Suprapubic skin (tissue), 4 donors: ENCODE measurements around the gene MBL2. TPM values are rescaled to one million over a fixed set of nuclear protein-coding genes. Genes with fewer than 3 reads are reported as not detected.

Experiments used
- DNase-seq, 2 donors: peaks; one replicate each; pipeline ENCODE4 v3.0.0-alpha.2; 2019; ENCODE audit warnings: low spot score in 2 of 2
- H3K27ac ChIP-seq: fragments of 200-600 bp; sonication (generic); one replicate; pipeline ENCODE4 v1.5.1; 2019
- H3K27me3 ChIP-seq: fragments of 200-600 bp; sonication (generic); one replicate; pipeline ENCODE4 v1.5.1; 2019
- H3K36me3 ChIP-seq: fragments of 200-600 bp; sonication (generic); one replicate; pipeline ENCODE4 v1.5.1; 2019
- H3K4me1 ChIP-seq: fragments of 200-600 bp; sonication (generic); one replicate; pipeline ENCODE4 v1.5.1; 2019
- H3K4me3 ChIP-seq: fragments of 200-600 bp; sonication (generic); one replicate; pipeline ENCODE4 v1.5.1; 2019; ENCODE audit warnings: mild to moderate bottlenecking
- H3K9me3 ChIP-seq: fragments of 200-600 bp; sonication (generic); one replicate; pipeline ENCODE4 v1.5.1; 2019
- EP300 ChIP-seq: sonication (generic); formaldehyde crosslinking; IDR thresholded peaks from one replicate; pipeline ENCODE4 v1.6.1; 2017; ENCODE audit warnings: antibody characterized with exemption
- POLR2A ChIP-seq, 2 donors: fragments of 450-650 bp; IDR thresholded peaks; one replicate each; pipeline ENCODE4 v1.6.1; 2017; ENCODE audit warnings: antibody characterized with exemption in 2 of 2, mild to moderate bottlenecking in 2 of 2, moderate library complexity in 2 of 2
- POLR2AphosphoS5 ChIP-seq, 3 donors: sonication (generic); formaldehyde crosslinking; IDR thresholded peaks; one replicate each; pipeline ENCODE4 v1.6.1; 2017; ENCODE audit warnings: antibody characterized with exemption in 3 of 3
- WGBS: methylation state at CpG from one replicate; pipeline ENCODE4 v1.1.5; 2018; 5-methylcytosine and 5-hydroxymethylcytosine counted together
- total RNA-seq, 4 donors: library from RNA; depleted of rRNA; stranded (reverse); fragments of >200 nt; gene quantifications; one replicate each; pipeline ENCODE4 v1.1.0, GENCODE V29; 2016
- TF ChIP-seq, protein P1 (sequence below), 2 donors: fragments of 200-600 bp in 1 of 2; fragments of 450-650 bp in 1 of 2; sonication (generic) in 1 of 2; IDR thresholded peaks; one replicate each; pipeline ENCODE4 v1.5.1; 2016 to 2019; ENCODE audit warnings: antibody characterized with exemption in 2 of 2, mild to moderate bottlenecking in 1 of 2, moderate library complexity in 1 of 2

The MBL2 gene
- total RNA-seq, 4 donors from 2014 or later: not detected

DNA sequence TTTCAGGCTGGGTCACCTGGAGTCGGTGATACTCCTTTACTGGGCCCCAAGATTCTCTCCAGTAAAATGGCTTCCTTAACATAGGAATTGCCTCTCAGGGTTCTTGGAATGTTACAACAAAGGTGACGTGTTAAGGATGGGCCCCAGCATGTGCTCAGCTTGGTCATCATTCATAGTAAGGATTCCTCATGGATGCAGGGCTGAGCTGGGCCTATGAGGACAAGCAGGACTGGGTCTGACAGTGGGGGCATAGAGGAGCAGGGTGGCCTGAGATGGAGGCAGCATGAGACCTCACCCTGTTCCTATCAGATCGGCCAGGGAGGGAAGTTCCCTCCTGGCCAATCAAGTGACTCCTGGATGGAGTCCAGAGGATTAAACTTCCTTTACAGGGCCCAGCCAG, 12.8 kb upstream of the MBL2 start:
- Histone ChIP-seq H3K27ac (no peak overlapping the region), H3K27me3 (no peaks in the 10 kb centered on the region), H3K4me1 (no peaks in the 10 kb centered on the region), H3K4me3 (no peak overlapping the region), H3K9me3 (no peaks in the 10 kb centered on the region), H3K36me3 (no peaks in the 10 kb centered on the region)
- TF ChIP-seq, protein P1, sequence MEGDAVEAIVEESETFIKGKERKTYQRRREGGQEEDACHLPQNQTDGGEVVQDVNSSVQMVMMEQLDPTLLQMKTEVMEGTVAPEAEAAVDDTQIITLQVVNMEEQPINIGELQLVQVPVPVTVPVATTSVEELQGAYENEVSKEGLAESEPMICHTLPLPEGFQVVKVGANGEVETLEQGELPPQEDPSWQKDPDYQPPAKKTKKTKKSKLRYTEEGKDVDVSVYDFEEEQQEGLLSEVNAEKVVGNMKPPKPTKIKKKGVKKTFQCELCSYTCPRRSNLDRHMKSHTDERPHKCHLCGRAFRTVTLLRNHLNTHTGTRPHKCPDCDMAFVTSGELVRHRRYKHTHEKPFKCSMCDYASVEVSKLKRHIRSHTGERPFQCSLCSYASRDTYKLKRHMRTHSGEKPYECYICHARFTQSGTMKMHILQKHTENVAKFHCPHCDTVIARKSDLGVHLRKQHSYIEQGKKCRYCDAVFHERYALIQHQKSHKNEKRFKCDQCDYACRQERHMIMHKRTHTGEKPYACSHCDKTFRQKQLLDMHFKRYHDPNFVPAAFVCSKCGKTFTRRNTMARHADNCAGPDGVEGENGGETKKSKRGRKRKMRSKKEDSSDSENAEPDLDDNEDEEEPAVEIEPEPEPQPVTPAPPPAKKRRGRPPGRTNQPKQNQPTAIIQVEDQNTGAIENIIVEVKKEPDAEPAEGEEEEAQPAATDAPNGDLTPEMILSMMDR (IDR thresholded peaks at IDR 0.05): no peak
- TF ChIP-seq POLR2AphosphoS5 (IDR thresholded peaks at IDR 0.05): no peak
- no peak for TF ChIP-seq POLR2A (IDR thresholded peaks at IDR 0.05)
- no peak for TF ChIP-seq EP300
- DNase-seq: no peak
- WGBS: 0% methylated on average over 2 of the region's 3 CpGs

DNA sequence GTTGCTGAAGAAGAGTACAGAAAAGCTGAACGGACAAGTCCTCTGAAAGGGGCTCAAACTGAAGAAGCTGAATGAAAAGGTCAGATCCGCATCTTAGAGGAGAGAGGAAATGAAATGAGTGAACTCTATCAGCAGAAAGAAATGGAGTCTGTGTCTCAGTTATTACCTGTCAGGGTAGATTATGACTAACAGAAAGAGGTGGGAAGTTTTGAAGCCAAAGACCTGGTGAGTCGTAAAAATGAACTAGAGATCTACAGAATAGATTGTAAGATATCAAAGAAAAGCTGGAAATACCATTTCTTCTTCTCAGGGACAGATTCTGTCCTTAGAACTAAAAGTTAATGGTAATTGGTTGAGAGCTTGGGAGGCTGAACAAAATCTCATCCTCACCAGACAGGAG, 11.1 kb upstream of the MBL2 start:
- no peak for DNase-seq
- H3K27ac ChIP-seq: no peak overlapping the region
- 79% methylated on average over 3 of the region's 3 CpGs for WGBS
- H3K27me3 ChIP-seq: peaks cover 11% of the 10 kb centered on the region
- no peak overlapping the region for H3K4me3 ChIP-seq
- H3K36me3 ChIP-seq: no peaks in the 10 kb centered on the region
- TF ChIP-seq POLR2A (IDR thresholded peaks at IDR 0.05) (no peak), POLR2AphosphoS5 (IDR thresholded peaks at IDR 0.05) (no peak), EP300 (no peak)
- TF ChIP-seq, protein P1 (IDR thresholded peaks at IDR 0.05): no peak
- H3K4me1 ChIP-seq: no peaks in the 10 kb centered on the region
- H3K9me3 ChIP-seq: no peaks in the 10 kb centered on the region

DNA sequence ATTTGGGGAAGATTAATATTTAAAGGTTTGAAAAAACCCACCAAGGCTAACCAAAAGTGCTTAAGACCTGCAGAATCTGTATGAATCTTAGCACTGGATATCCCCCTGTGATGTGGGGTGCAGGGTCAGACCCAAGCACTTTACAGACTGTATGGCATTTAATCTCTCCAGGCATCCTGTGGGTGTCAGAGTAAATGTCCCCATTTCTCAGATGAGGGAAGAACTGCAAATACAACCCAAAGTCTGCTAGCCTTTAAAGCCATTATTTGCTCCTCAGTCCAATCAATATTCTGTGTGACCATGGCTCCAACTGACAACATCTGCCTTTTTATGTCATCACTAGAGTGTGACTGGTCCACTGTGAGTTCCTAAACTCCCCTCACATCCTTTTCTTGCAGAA, 10.0 kb upstream of the MBL2 start:
- peaks cover 18% of the 10 kb centered on the region for H3K27me3 ChIP-seq
- no peak overlapping the region for H3K4me3 ChIP-seq
- TF ChIP-seq POLR2A (IDR thresholded peaks at IDR 0.05) (no peak), EP300 (no peak), POLR2AphosphoS5 (IDR thresholded peaks at IDR 0.05) (no peak)
- TF ChIP-seq, protein P1 (IDR thresholded peaks at IDR 0.05): no peak
- no peaks in the 10 kb centered on the region for H3K36me3 ChIP-seq
- DNase-seq: no peak
- no peaks in the 10 kb centered on the region for H3K9me3 ChIP-seq
- H3K4me1 ChIP-seq: no peaks in the 10 kb centered on the region
- H3K27ac ChIP-seq: no peak overlapping the region

DNA sequence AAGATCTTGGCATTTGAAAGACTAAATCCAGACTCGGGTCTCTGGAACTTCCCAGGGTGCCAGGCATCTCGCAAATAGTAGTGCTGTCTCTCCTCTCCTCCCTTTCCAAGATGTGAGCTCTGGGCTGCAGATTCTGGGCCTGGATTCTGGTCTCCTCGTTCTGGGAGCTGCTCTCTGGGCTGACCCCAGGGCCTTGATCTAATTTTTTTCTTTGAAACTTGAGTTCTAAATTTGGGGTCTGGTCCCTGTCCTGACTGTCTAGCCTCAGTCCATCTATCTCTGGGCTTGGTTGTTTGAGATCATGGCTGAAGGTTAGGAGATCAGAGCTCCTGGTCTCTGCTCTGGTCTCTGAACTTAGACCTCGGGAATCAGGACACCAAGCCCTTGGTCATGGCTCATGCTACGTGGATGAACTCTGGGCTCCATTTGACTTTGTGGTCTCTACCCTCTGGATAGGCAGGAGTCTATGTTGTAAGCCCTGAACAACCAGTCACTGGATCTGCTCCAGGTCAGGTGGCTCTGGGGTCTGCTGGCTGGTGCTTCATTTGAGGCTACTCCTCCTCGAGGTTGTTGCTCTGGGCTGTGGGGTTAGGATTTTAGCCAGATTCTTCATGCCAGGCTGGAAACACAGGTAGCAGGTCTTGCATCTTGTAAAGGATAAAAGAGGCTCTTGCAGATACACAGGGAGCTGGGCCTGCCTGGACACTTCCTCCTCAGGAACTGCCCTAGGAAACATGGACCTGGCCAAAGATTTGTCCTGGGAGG, 8.0 kb upstream of the MBL2 start:
- no peak overlapping the region for H3K4me3 ChIP-seq
- no peaks in the 10 kb centered on the region for H3K9me3 ChIP-seq
- DNase-seq: no peak
- 53% methylated on average over 5 of the region's 6 CpGs for WGBS
- H3K36me3 ChIP-seq: no peaks in the 10 kb centered on the region
- TF ChIP-seq POLR2A (IDR thresholded peaks at IDR 0.05) (no peak), EP300 (no peak), POLR2AphosphoS5 (IDR thresholded peaks at IDR 0.05) (no peak)
- TF ChIP-seq, protein P1 (IDR thresholded peaks at IDR 0.05): no peak
- H3K27ac ChIP-seq: no peak overlapping the region
- H3K27me3 ChIP-seq: peaks cover 18% of the 10 kb centered on the region
- H3K4me1 ChIP-seq: no peaks in the 10 kb centered on the region

DNA sequence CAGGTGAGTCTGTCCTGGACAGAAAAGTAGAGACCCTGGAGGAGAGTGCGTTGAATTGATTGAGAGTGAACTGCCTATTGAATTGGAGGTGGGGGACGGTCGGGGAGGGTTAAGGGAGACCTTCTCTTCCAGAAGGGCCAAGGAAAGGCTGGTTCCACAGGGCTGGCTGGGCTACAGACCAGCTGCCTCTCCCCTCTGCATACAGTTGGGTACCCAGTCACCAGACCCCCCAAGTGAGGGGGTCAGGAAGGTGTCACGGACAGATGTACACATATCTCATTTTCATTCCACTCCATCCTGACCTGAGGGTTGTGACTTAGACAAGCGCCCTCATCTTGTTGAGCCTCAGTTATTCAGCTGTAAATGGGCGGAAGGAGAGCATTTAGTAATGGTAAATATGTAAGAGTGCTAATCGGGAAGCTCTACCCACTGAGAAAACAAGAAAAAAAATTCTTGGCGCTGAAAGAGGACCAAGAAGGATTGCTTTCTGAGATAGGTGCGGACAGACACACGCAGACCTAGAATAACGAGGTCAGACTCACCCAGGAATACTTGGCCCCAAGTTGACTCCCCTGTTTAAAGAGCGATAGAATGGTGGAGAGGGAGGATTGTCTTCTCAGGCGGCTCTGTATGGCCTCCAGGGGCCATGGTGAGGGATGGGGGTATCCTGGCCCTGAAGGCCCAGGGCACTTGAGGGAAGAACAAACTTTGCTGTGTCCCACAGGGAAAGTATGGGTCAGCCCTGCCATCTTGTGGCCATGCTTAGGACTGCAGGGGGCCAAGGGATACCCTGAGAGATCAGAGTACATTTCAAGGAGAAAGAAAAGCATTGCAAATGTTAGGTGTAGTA, 7.2 kb upstream of the MBL2 start:
- WGBS: 74% methylated on average over 13 of the region's 13 CpGs
- Histone ChIP-seq H3K4me1 (no peaks in the 10 kb centered on the region), H3K36me3 (no peaks in the 10 kb centered on the region), H3K4me3 (no peak overlapping the region), H3K27ac (no peak overlapping the region), H3K9me3 (no peaks in the 10 kb centered on the region), H3K27me3 (peaks cover 18% of the 10 kb centered on the region)
- no peak for DNase-seq
- TF ChIP-seq POLR2AphosphoS5 (IDR thresholded peaks at IDR 0.05): no peak
- TF ChIP-seq, protein P1 (IDR thresholded peaks at IDR 0.05): peak; percentile 30 to 82
